ENCODE results near the gene OR52B2. TPM values are rescaled to one million over a fixed set of nuclear protein-coding genes. Genes with fewer than 3 reads are reported as not detected.

The OR52B2 gene
- total and polyA plus RNA-seq, 9 of the 15 experiments (the other 6 are each of a cell fraction or from before 2014, with no cell fraction given), result not detected

DNA sequence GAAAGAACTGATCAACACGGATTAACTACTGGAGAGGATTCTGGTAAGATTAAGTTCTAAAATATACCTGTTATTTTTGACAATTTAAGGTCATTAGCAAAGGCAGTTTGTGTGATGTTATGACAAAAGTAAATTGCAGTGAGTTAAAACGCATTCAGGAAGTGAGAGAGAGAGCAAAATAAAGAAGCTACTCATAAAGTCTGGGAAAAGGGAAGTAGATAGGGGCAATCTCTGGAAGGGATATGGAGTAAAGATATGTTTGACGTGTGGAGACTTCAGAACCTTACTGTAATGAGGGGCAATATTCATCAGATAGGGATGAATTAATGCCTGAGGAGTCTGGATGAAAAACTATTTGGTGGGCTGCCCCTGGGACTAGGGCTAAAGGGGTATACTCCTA, 45.9 kb downstream of the OR52B2 start:
- DNase-seq (ENCODE audit: extremely low read depth in 1 of 4, low spot score in 3 of 4) (no peak), ATAC-seq (no peak), FAIRE-seq (no peak)
- no peaks in the 10 kb centered on the region for H3K36me3 ChIP-seq (ENCODE audit: control insufficient read depth, insufficient read depth, low read length)
- peaks cover 0 to 8% of the 10 kb centered on the region in 2 experiments; a peak in 2 of 5 replicates for H3K27me3 ChIP-seq (ENCODE audit: control insufficient read depth in 2 of 2, insufficient read depth in 2 of 2, low read length in 2 of 2)
- CTCF ChIA-PET (ENCODE audit: low intra/inter-chr PET ratio), result no interaction called here
- H4K20me1 ChIP-seq (replicated peaks; ENCODE audit: control insufficient read depth, insufficient read depth, low read length), result no peaks in the 10 kb centered on the region
- H3K79me2 ChIP-seq (ENCODE audit: control insufficient read depth, insufficient read depth, low read length), result no peaks in the 10 kb centered on the region
- no peak overlapping the region for H3K4me2 ChIP-seq (ENCODE audit: insufficient read depth, low read length)
- H3K9ac ChIP-seq (ENCODE audit: insufficient read depth in 1 of 2, low read depth in 2 of 2, low read length in 2 of 2), result no peak overlapping the region
- H3K4me1 ChIP-seq (replicated peaks in 1 of 2; ENCODE audit: control insufficient read depth in 2 of 2, insufficient read depth in 2 of 2, low read length in 2 of 2), result no peaks in the 10 kb centered on the region
- no peak overlapping the region for H2AFZ ChIP-seq (ENCODE audit: low read depth, low read length)
- 0% methylated on average over 3 of the region's 3 CpGs for WGBS (ENCODE audit: insufficient coverage, low coverage, missing lambda C conversion rate)
- TF ChIP-seq ZNF263 (CRISPR knock-in tag; IDR thresholded peaks at IDR 0.05; ENCODE audit: borderline replicate concordance), result no peak
- no peak for TF ChIP-seq BRCA1 (IDR thresholded peaks at IDR 0.05)
- TF ChIP-seq BRCA1 (CRISPR knock-in tag; IDR thresholded peaks at IDR 0.05), result no peak
- no peak for TF ChIP-seq MAFG (tag; conservative IDR thresholded peaks at IDR 0.05)
- no peak for TF ChIP-seq THRAP3 (IDR thresholded peaks at IDR 0.05; ENCODE audit: borderline replicate concordance)
- TF ChIP-seq PHTF2 (CRISPR knock-in tag; IDR thresholded peaks at IDR 0.05), result no peak
- TF ChIP-seq ZNF133 (CRISPR knock-in tag; IDR thresholded peaks at IDR 0.05), result no peak
- TF ChIP-seq TRIM28 (IDR thresholded peaks at IDR 0.05), result no peak
- TF ChIP-seq ZNF121 (CRISPR knock-in tag; conservative IDR thresholded peaks at IDR 0.05), result no peak
- TF ChIP-seq FIP1L1 (IDR thresholded peaks at IDR 0.05; ENCODE audit: low read depth, low read length, poor library complexity, severe bottlenecking), result no peak
- no peak for TF ChIP-seq CLOCK (CRISPR knock-in tag; IDR thresholded peaks at IDR 0.05; ENCODE audit: borderline replicate concordance)
- no peak for TF ChIP-seq ESRRB (CRISPR knock-in tag; IDR thresholded peaks at IDR 0.05; ENCODE audit: borderline replicate concordance)
- TF ChIP-seq FUS (optimal IDR thresholded peaks at IDR 0.05; ENCODE audit: low read depth, low read length), result no peak
- TF ChIP-seq, protein P1, sequence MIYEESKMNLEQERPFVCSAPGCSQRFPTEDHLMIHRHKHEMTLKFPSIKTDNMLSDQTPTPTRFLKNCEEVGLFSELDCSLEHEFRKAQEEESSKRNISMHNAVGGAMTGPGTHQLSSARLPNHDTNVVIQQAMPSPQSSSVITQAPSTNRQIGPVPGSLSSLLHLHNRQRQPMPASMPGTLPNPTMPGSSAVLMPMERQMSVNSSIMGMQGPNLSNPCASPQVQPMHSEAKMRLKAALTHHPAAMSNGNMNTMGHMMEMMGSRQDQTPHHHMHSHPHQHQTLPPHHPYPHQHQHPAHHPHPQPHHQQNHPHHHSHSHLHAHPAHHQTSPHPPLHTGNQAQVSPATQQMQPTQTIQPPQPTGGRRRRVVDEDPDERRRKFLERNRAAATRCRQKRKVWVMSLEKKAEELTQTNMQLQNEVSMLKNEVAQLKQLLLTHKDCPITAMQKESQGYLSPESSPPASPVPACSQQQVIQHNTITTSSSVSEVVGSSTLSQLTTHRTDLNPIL (CRISPR knock-in tag; IDR thresholded peaks at IDR 0.05), result no peak
- TF ChIP-seq ZNF232 (CRISPR knock-in tag; IDR thresholded peaks at IDR 0.05), result no peak
- no peak for TF ChIP-seq SMAD1 (IDR thresholded peaks at IDR 0.05; ENCODE audit: low read depth, low read length, partially characterized antibody)
- TF ChIP-seq ZNF175 (CRISPR knock-in tag; IDR thresholded peaks at IDR 0.05; ENCODE audit: low read depth), result no peak
- no peak overlapping the region for H3K4me3 ChIP-seq
- POLR2A ChIA-PET, result interaction anchor here (0.7 to 1.2 kb wide), 2 partner anchors 9 to 11 kb away, joined by 3 read pairs; no protein-coding TSS in a partner anchor
- in situ Hi-C loops (cut with MboI) (no loop called here), intact Hi-C loops (cut with micrococcal nuclease) (no loop called here)
- no peaks in the 10 kb centered on the region for H3K9me3 ChIP-seq (replicated peaks; ENCODE audit: control insufficient read depth, insufficient read depth, low read depth, low read length)
- no peak overlapping the region for H3K27ac ChIP-seq (ENCODE audit: extremely low read depth, low read depth, low read length)
- H3K9me1 ChIP-seq (ENCODE audit: control insufficient read depth, insufficient read depth, low read length), result no peaks in the 10 kb centered on the region
- no TSS peak for BruUV-seq (replicated peaks)

Measured in K562 (cell line).